HG03571 (cell line): ENCODE measurements around the gene RPS15.
A peak's percentile ranks its signal among the peaks of the same experiment; 100 is the strongest.
"Not testable (repeated sequence)": the region's sequence is repeated elsewhere in the genome, so short reads cannot be mapped to it uniquely, and the experiment has no call there.

Experiments used
- ATAC-seq: cut with Tn5 transposase; IDR thresholded peaks from one replicate; pipeline ENCODE4 v1.9.1; 2021; ENCODE audit not compliant: unreplicated experiment

RPS15 gene

DNA sequence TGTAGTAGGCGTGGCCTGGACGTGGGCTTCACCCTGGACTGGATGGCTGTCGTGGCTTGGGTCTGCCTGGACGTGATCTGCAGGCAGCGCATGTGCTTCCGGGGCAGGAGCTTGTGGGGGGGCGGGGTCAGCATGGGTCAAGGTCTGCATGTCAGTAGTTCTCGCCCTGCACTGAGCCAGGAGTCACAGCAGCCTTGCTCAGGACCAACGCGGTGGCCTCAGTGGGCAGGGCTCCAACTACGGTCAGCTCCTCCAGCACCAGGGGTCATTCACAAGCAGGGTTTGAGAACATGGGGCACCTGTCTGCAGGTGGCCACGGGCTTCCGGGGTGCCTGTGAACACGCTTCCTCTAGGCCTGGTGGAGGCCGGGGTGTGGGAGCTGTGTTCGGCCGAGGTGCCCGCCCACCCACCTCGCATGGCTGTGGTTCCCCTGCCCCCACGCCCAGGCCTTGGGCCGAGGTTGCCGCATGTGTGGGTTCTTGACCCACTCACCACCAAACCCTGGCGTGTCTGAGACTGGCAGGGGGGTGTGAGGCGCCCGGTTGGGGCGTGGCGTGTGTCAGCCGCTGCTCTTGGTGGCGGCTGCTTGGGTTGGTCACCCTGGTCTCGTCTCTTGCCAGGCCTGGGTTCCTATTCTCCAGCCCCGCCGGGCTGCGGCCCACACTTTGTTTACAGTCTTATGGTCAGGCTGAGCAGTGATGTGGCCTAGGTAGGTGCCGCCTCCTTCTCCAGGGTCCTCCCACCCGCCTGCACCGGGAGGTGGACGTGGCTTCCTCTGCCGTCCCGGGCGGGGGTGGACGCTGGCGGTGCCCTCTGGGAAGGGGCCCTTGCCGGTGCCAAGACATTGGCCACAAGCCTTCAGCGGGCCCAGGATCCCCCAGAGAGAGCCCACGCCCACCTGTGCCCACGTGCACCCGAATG, 4.8 kb upstream of the RPS15 start:
- ATAC-seq: no peak

DNA sequence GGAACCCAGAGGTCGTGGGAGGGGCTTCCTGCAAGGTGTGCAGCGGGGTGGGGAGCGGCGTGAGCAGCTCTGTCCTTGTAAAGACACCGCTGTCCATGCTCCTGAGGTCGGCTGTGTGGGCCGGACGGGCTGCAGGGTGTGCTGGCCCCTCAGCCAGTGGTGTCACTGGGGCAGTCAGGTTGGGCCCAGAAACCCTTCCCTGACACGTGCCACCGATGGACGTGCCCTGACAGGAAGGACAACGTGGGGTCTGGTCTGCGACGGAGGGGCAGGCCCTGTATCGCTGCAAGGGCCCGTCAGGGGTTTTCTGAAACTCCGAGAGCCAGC, 4.2 kb upstream of the RPS15 start:
- ATAC-seq: no peak

DNA sequence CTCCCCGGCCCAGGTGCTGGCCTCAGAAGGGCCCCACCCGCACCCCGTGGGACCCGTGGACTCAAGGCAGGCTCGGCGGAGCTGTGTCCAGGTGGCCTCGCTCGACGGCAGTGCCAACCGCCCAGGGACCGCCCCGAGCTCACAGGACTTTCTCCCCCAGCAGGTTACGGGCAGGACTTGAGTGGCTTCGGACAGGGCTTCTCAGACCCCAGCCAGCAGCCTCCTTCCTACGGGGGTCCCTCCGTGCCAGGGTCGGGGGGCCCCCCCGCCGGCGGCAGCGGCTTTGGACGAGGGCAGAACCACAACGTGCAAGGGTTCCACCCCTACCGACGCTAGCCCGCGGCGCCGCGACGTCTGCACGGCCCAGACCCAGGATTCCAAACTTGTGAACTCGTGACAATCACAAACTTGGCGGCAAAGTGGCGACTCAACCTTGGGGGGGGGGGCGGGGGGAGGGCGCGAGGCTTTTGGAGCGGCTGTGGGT, 3.6 kb upstream of the RPS15 start:
- ATAC-seq: no peak

DNA sequence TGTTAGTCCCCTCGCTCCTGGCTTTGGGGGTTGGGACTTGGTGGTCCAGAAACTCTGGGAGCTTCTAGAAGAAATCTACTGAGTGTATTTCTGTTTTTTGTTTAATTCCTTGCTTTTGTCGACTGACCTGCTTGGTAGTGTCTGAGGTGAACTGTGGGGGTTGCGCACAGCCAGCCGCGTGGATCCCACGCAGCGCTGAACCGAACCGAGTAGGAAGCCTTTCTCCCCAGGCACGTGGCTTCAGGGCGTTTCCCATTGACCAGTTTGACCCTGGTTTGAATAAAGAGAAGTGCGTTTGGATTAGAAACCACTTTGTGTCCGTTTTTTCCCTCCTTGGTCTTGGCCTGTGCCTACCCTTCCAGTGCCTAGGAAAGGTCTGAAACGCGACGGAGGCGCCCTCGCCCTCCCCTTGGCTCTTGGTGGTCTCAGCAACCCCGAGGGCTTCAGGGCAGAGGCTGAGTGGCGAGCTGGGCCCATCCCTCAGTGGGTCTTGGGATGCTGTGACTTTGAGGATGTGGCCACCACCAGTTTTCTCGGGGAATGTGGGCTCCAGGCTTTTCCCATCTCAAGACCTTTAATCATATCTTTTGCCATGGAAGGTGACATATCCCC, 2.7 kb upstream of the RPS15 start:
- ATAC-seq: no peak

DNA sequence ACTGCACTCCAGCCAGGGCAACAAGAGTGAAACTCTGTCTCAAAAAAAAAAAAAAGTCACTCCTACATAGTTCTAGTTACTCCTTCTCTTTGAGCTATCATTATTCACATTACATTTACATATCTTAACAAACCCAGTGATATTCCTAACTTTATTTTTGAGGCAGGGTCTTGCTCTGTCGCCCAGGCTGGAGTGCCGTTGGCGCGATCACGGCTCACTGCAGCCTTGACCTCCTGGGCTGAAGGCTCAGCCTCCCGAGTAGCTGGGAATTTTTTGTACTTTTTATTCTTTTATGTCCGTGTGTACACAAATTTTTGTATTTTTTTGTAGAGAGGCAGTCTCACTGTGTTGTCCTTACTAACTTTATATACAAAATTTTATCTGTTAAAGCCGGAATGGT, 587 bp upstream of the RPS15 start:
- ATAC-seq: no peak

DNA sequence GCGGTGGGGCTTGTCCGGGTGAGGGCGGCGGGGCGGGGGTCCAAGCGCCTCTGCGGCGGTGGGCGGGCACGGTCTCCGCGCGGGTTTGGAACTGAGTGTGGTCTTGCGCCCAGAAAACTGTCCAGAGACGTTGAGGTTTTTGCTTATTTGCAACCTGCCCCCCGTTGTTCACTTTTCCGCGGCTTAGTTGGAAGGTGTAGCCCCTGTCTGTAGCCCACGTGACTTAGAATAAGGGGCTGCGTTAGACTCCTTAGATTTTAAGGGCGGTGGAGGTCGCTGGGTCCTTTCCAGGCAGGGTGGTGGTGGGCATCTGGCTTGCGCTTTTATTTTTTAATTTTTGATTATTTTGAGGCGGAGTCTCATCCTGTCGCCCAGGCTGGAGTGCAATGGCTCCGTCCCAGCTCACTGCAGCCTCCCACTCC, 748 bp downstream of the RPS15 start:
- no peak for ATAC-seq

DNA sequence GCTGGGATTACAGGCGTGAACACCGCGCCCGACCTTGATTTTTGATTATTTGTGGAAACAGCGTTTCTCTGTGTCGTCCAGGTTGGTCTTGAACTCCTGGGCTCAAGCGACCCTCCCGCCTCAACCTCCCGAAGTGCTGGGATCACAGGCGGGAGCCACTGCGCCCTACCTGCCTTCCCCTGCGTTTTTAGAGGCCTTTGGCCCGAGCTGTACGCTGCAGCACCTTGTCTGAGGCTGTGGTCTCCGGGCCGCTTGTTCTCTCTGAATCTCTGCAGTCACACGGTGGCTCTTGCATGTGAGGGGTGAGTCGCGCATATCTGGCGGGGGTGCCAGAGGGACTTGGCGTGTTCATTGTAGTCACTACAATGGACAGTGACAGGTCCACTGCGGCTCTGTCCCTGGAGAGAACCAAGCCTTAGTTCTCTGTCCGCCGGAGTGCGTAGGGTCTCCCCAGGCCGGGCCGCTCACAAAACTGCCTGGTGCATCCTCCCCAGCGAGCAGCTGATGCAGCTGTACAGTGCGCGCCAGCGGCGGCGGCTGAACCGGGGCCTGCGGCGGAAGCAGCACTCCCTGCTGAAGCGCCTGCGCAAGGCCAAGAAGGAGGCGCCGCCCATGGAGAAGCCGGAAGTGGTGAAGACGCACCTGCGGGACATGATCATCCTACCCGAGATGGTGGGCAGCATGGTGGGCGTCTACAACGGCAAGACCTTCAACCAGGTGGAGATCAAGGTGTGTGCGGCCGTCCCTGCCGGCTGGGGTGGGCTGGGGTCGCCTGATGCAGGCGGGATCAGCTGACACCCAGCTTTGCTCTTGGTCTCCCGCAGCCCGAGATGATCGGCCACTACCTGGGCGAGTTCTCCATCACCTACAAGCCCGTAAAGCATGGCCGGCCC, 1.6 kb downstream of the RPS15 start:
- ATAC-seq: not testable (repeated sequence)

DNA sequence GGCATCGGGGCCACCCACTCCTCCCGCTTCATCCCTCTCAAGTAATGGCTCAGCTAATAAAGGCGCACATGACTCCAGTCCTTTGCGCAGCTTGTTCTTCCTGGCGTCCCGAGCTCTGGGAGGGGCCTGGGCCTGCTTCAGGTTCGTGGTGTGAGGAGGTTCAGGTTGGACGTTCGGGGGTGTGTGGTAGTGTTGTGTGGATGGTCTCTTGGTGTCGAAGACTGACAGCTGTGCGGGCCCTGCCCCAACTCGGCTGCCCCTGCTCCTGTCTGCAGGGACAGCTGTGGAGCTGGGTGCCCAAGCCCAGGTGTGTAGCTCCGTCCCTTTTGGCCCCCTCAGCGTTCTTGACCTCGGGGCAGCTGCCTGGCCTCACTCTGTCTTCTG, 2.2 kb downstream of the RPS15 start:
- no peak for ATAC-seq

DNA sequence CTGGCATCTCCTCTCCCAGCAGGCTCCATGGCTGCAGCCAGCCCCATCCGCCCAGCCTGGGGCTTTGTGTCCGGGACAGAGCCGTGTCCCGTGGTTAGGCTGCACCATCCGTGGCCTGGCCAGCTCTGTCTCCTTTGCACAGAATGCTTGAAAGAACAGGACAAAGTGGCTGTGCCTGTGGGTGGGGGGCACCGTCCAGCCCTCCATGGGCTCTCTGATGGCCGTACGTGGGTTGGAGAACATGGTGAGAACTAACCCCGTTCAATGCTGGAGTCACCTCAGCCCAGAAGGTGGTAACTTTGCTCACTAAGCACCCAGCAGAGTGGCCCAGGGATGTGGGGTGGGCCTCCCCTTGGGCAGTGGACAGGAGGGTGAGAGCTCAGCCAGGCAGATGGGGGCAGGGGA, 2.8 kb downstream of the RPS15 start:
- no peak for ATAC-seq

DNA sequence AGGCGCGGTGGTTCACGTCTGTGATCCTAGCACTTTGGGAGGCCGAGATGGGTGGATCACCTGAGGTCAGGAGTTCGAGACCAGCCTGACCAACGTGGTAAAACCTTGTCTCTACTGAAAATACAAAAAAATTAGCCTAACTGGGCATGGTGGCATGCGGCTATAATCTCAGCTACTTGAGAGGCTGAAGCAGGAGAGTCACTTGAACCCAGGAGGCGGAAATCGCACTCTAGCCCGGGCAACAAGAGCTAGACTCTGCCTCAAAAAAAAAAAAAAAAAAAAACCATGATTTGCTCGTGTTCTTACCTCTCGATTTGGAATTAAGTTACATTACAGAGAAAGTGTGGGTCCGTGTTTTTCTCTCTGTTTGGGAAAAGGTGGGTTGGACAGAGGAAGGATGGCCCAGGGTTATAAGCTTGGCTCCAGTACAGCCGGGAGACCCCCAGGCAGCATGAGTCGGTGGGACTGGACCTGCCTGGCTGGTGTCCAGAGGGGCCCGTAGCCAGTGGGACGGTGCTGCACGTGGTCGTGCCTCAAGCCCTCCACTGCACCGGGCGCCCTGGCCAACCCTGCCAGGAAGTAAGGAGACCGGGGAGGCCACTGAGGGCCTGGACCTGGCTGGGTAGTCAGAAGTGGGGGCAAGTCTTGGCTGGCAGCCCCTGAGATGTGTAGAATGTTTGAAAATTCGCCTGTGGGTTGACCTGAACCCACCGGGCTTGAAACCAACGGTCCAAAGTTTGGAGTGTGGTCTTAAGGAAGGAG, 3.7 kb downstream of the RPS15 start:
- ATAC-seq: no peak

DNA sequence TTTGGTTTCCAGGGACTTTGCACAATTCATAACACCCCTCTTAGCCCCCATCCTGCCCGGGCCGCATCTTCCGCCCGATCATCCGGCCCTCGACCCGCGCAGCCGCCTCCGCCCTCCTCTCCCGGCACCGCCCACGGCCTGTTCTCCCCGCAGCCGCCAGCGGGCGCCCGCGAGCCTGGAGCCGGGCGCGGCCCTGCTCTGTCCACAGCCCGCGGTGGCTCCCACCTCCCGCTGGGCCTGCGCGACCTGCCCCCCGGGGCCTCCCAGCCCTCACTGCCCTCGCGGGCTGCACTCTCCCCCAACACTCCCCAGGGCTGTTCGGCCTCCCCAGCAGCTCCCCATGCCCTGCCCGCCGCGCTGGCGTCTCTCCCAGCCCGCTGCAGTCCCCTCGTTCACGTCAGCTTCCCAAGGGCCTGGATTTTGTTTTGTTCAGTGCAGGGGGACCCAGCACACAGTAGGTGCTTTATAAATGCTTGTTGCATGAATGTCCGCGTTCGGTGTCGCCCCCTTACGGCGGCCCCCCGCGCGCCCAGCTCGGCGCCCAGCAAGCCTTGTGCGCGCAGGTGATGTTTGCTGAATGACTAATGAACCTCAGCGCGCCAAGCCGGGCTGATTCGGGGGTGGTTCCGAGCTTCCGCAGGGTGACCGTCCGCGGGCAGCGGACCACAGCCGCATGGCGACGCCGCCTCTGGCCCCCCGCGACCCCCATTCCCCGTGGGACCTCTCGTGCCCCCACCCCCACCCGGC, 7.2 kb downstream of the RPS15 start:
- peak; percentile 69 for ATAC-seq

DNA sequence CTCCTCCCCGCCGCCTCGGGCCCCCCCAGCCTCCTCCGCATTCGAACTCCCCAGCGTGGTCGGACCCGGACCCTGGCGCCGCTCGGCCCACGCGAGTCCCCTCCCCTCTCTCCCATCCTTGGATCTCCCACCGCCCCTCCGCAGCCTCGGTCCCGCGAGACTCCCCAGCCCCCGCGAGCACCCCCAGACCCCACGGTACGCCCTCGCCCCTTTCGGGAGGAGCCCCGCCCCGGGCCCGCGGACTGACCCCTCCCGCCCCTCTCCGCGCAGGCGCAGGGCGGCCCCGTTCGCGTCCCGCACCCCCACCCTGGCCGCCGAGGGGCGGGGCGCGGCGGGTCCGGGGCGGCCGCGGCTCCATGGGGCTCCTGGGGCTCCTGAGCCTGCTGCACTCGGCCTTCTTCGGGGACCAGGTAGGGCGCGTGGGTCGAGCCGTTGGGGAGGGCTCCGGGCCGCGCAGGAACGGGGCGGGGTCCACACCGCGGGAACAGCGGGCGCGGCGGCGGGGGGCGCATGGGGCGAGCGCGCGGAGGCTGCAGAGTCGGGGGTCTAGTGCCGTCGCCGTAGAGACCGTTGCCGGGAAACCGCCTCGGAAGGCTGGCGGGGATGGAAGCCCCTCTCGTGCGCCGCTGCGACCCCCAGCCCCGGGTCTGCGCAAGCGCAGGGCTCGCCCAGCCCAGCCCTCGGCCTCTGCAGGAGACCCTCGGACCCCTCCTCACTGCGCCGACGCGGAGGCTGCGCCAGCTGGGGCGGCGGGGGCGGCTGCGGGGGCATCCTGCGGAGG, 7.9 kb downstream of the RPS15 start:
- no peak for ATAC-seq

DNA sequence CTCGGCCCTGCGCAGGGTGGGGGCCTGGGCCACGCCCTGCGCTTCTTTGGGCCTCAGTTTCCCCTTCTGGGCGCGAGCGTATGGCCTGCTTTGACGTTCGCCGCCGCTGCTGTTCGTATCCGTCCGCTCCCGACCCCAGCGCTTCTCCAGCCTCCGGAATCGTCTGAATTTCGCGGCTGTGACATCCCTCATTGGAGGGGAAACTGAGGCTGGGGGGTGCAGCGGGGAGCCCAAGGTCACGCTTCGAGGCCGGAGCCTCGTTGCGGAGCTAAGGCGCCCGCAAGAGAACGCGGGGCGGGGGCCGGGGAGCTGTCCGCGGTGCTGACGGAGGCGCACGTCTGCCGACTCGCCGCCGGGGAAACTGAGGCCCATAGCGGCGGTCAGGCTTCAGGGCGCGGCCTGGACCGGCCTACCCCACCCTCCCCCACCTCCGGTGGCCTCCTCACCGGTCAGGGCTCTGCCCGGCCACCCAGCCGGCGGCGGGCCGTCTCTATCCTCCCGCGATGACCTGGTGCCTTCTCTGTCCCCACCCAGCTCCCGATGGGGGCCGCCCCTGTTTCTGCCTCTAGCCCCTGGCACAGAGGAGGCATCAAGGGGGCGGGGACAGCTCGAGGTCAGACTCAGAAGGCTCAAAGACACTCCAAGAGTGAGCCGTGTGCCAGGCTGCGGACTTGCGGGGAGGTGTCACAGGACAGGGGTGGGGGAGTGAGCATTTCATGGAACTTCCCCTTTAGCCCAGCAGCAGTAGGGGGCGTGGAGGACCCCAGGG, 8.7 kb downstream of the RPS15 start:
- no peak for ATAC-seq

DNA sequence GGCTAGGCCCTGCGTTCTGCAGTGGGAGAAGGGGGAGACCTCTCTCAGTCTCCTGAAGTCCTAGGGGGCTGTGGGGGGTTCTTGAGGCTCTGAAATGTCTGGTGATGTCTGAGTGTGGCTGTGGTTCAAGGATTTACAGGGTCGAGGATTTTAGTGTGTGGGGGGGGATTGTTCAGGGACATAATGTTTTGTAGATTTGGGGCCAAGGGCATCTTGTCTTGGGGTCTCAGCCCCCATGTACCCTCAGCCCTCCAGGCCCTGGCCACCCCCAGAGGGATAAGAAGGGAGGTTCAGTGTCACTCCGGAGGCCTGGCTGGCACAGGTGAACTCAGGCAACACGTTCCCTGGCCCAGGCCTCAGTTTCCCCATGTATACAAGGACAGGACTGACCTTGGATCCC, 9.3 kb downstream of the RPS15 start:
- no peak for ATAC-seq

DNA sequence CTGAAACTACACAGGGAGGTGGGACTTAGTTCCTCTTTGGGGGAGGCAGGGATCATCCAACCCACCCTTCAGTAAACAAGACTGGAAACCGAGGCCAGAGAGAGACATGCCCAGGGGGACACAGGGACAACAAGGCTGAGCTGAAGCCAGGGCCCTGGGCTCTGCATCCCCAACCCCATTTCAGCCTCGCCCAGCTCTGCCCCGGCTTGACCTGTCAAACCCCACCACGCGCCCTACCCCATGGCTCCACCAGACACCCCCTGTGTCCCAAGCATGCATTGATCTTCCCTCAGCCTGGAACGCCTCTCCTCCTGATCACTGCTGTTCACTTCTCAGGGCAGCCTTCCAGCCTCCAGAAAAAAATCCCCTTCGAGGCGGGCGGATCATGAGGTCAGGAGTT, 9.7 kb downstream of the RPS15 start:
- no peak for ATAC-seq

DNA sequence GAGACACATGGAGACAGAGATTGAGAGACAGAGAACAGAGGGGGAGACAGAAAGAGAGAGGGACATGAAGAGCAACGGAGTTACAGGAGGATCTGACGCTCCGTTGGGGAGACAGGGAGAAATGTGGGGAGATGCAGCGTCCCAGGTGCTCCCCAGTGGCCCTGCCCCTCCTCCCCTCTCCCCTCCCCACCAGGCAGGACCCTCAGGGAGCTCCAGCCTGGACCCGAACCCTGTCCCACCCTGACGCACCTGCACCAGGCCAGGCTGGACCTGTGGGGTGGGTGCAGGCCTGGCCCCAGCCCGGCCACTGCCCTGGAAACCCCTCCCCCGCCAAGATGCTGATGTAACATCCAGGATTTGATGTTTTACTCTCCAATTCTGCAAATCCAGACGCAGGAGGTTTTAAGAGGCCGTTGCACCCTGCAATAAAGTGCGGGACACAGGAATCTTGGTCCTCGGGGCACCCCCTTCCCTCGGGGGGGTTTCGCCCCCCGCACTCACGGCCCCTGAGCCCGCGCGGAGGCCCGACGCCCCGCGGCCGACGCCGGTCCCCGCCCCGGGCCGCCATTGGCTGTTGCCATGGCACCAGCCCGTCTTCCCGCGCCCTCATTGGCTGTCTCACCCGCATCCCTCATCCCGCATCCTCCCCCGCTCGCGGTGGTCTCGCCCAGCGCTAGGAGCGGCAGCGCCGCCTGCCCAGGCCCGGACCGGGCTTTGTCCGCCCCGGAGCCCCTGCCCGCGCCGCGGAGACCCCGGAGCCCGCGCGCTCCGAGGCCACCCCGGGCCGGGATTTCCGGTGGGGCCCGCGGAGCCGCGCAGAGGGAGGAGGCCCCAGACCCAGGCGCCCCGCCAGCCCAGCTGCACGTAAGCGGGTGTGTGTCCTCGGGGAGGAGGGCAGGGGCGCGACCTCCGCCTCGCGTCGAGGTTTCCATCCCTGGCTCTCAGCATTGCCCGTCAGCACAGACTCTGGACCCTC, 11.6 kb downstream of the RPS15 start, which contains the start of gene APC2:
APC2 (plus strand) TSS at position 655 of the 976 bp plus-strand sequence. CDS start 2,881 bp downstream, outside the sequence.
- no peak for ATAC-seq
